CD14-positive monocyte (primary cell): ENCODE results near the gene PPFIBP1. TPM values are rescaled to one million over a fixed set of nuclear protein-coding genes. Genes with fewer than 3 reads are reported as not detected.

Source experiments
- DNase-seq, 3 donors: peaks; one replicate each; pipeline ENCODE4 v3.0.0-alpha.2; 2011 to 2022
- H2AFZ ChIP-seq: 2 replicates; pipeline ENCODE4 v1.6.0; 2012; ENCODE audit warnings: mild to moderate bottlenecking, low read depth, low read length, inconsistent platforms; ENCODE audit not compliant: insufficient read depth, poor library complexity, severe bottlenecking
- H3K27ac ChIP-seq, 2 donors: 1 replicate in 1 of 2; 2 replicates in 1 of 2; pipeline ENCODE4 v1.5.1; 2012 to 2013; ENCODE audit warnings: low read length in 2 of 2, control low read depth in 1 of 2, inconsistent platforms in 1 of 2, low read depth in 1 of 2, mild to moderate bottlenecking in 1 of 2
- H3K27me3 ChIP-seq, 2 donors: one replicate each; pipeline versions ENCODE4 v1.6.0 to v1.6.1; 2011 to 2013; ENCODE audit warnings: low read length in 2 of 2; ENCODE audit not compliant: control insufficient read depth in 2 of 2, insufficient read depth in 2 of 2
- H3K36me3 ChIP-seq, 2 donors: replicated peaks in 1 of 2; 1 replicate in 1 of 2; 2 replicates in 1 of 2; pipeline versions ENCODE4 v1.5.1 to v1.6.1; 2012 to 2013; ENCODE audit warnings: low read length in 2 of 2, control low read depth in 1 of 2, inconsistent platforms in 1 of 2, mild to moderate bottlenecking in 1 of 2; ENCODE audit not compliant: insufficient read depth in 2 of 2, control insufficient read depth in 1 of 2
- H3K4me1 ChIP-seq, 2 donors: 1 replicate in 1 of 2; 2 replicates in 1 of 2; pipeline versions ENCODE4 v1.5.1 to v1.6.1; 2012 to 2013; ENCODE audit warnings: low read length in 2 of 2, control low read depth in 1 of 2, inconsistent platforms in 1 of 2, mild to moderate bottlenecking in 1 of 2, moderate library complexity in 1 of 2; ENCODE audit not compliant: insufficient read depth in 2 of 2, control insufficient read depth in 1 of 2
- H3K4me2 ChIP-seq: replicated peaks from 2 replicates; pipeline ENCODE3; 2012; ENCODE audit warnings: low read length, moderate library complexity, mild to moderate bottlenecking; ENCODE audit not compliant: poor library complexity, severe bottlenecking; ENCODE audit errors: extremely low read depth
- H3K4me3 ChIP-seq, 3 experiments: fragments of 200-600 bp in 1 of 3; sonication (generic) in 1 of 3; replicated peaks in 1 of 3; 1 replicate in 2 of 3; 2 replicates in 1 of 3; pipeline ENCODE4 v1.5.1; 2011 to 2013; ENCODE audit warnings: low read length in 3 of 3, mild to moderate bottlenecking in 3 of 3, control low read depth in 2 of 3, low read depth in 2 of 3, inconsistent platforms in 1 of 3, moderate library complexity in 1 of 3
- H3K79me2 ChIP-seq: 2 replicates; pipeline ENCODE4 v1.6.0; 2012; ENCODE audit warnings: mild to moderate bottlenecking, control low read depth, inconsistent platforms, low read length, moderate library complexity; ENCODE audit not compliant: insufficient read depth
- H3K9ac ChIP-seq: 2 replicates; pipeline ENCODE4 v1.6.0; 2017; ENCODE audit warnings: low read length, mild to moderate bottlenecking; ENCODE audit not compliant: insufficient read depth, poor library complexity, severe bottlenecking
- H3K9me3 ChIP-seq, 2 donors: replicated peaks in 1 of 2; 1 replicate in 1 of 2; 2 replicates in 1 of 2; pipeline versions ENCODE4 v1.5.1 to v1.6.1; 2012 to 2013; ENCODE audit warnings: low read length in 2 of 2, control low read depth in 1 of 2; ENCODE audit not compliant: control insufficient read depth in 1 of 2, insufficient read depth in 1 of 2
- H4K20me1 ChIP-seq: 2 replicates; pipeline ENCODE4 v1.6.0; 2012; ENCODE audit warnings: mild to moderate bottlenecking, low read length, control low read depth, moderate library complexity; ENCODE audit not compliant: insufficient read depth
- H3K27ac Mint-ChIP-seq, 7 donors: one replicate each; pipeline ENCODE4 v1.8.0; 2020; ENCODE audit warnings: mild to moderate bottlenecking in 7 of 7, mixed read lengths in 7 of 7, moderate library complexity in 6 of 7, inconsistent platforms in 2 of 7
- H3K27me3 Mint-ChIP-seq, 3 donors: one replicate each; pipeline ENCODE4 v1.8.0; 2021 to 2022; ENCODE audit warnings: low read depth in 3 of 3, mild to moderate bottlenecking in 3 of 3, mixed read lengths in 3 of 3, moderate library complexity in 3 of 3, inconsistent platforms in 1 of 3
- H3K36me3 Mint-ChIP-seq, 2 donors: one replicate each; pipeline ENCODE4 v1.8.0; 2020; ENCODE audit warnings: mixed read lengths in 2 of 2, inconsistent platforms in 1 of 2, mild to moderate bottlenecking in 1 of 2
- H3K4me1 Mint-ChIP-seq: one replicate; pipeline ENCODE4 v1.8.0; 2020; ENCODE audit warnings: mild to moderate bottlenecking, mixed read lengths
- H3K4me3 Mint-ChIP-seq, 2 donors: one replicate each; pipeline ENCODE4 v1.8.0; 2020; ENCODE audit warnings: mild to moderate bottlenecking in 2 of 2, mixed read lengths in 2 of 2, moderate library complexity in 1 of 2
- H3K9me3 Mint-ChIP-seq, 7 donors: one replicate each; pipeline ENCODE4 v1.8.0; 2020 to 2022; ENCODE audit warnings: mixed read lengths in 7 of 7, mild to moderate bottlenecking in 6 of 7, moderate library complexity in 6 of 7, inconsistent platforms in 2 of 7
- WGBS: methylation state at CpG from one replicate; pipeline ENCODE4 v1.1.5; 2013; ENCODE audit warnings: missing lambda C conversion rate; ENCODE audit not compliant: insufficient coverage; 5-methylcytosine and 5-hydroxymethylcytosine counted together
- intact Hi-C, 2 donors: fragments of 100-400 bp; cut with micrococcal nuclease; formaldehyde crosslinking; loops; one replicate each; pipeline versions ENCODE4 v1.15.0 to v1.15.1; 2023
- polyA plus RNA-seq, 3 donors: library from polyadenylated mRNA; depleted of rRNA in 1 of 3; unstranded in 2 of 3; stranded (reverse) in 1 of 3; fragments of 300-500 nt in 2 of 3; fragments of >200 nt in 1 of 3; fragmentation: Illumina TruSeq in 2 of 3; gene quantifications; 1 replicate in 2 of 3; 2 replicates in 1 of 3; pipeline ENCODE4 v1.2.3, GENCODE V29; 2012 to 2021
- TF ChIP-seq, protein P1 (sequence below): fragments of 200-600 bp; IDR thresholded peaks from one replicate; pipeline ENCODE4 v1.8.0; 2022; ENCODE audit warnings: antibody characterized with exemption, mild to moderate bottlenecking

Gene PPFIBP1
- polyA plus RNA-seq, 3 donors = 0.25 to 0.79 (median 0.53) TPM

DNA sequence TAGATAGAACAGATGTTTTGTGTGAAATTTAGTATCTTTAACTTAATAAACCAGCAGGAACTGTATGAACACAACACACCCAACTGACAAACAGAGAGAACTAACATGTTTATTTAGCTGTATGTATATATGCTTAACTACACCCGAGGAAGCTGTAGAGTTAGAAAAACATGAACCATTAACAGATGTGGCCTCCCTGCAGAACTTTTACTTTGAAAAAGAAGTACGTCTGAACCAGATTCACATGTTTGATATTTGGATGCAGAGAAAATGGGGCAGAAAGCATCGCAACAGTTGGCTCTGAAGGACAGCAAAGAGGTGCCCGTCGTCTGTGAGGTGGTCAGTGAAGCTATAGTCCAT lies 172.3 kb downstream of the PPFIBP1 start, which contains the start of gene REP15:
TSS of gene REP15 (plus strand) at position 155 of the 360 bp plus-strand sequence. CDS start at position 271, 116 bp downstream.
- no peaks in the 10 kb centered on the region for H3K9me3 Mint-ChIP-seq
- Histone ChIP-seq H3K9me3 (no peaks in the 10 kb centered on the region), H3K27ac (no peak within 1 kb of the TSS), H3K4me2 (no peak within 1 kb of the TSS), H2AFZ (no peak within 1 kb of the TSS), H3K27me3 (no peaks in the 10 kb centered on the region), H3K79me2 (no peaks in the 10 kb centered on the region), H3K36me3 (no peaks in the 10 kb centered on the region), H3K4me1 (no peaks in the 10 kb centered on the region), H3K9ac (no peak within 1 kb of the TSS), H4K20me1 (no peaks in the 10 kb centered on the region), H3K4me3 (no peak within 1 kb of the TSS)
- DNase-seq = no peak
- H3K36me3 Mint-ChIP-seq = no peaks in the 10 kb centered on the region
- H3K4me3 Mint-ChIP-seq = no peak within 1 kb of the TSS
- no peaks in the 10 kb centered on the region for H3K4me1 Mint-ChIP-seq
- TF ChIP-seq, protein P1, sequence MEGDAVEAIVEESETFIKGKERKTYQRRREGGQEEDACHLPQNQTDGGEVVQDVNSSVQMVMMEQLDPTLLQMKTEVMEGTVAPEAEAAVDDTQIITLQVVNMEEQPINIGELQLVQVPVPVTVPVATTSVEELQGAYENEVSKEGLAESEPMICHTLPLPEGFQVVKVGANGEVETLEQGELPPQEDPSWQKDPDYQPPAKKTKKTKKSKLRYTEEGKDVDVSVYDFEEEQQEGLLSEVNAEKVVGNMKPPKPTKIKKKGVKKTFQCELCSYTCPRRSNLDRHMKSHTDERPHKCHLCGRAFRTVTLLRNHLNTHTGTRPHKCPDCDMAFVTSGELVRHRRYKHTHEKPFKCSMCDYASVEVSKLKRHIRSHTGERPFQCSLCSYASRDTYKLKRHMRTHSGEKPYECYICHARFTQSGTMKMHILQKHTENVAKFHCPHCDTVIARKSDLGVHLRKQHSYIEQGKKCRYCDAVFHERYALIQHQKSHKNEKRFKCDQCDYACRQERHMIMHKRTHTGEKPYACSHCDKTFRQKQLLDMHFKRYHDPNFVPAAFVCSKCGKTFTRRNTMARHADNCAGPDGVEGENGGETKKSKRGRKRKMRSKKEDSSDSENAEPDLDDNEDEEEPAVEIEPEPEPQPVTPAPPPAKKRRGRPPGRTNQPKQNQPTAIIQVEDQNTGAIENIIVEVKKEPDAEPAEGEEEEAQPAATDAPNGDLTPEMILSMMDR = no peak
- intact Hi-C loops = no loop called here
- H3K27ac Mint-ChIP-seq = peak within 1 kb of the TSS in 1 of 7 donors; percentile 7
- 82% methylated on average over 3 of the region's 5 CpGs for WGBS
- peaks cover 0 to 4% (median 0%) of the 10 kb centered on the region in 3 donors for H3K27me3 Mint-ChIP-seq

DNA sequence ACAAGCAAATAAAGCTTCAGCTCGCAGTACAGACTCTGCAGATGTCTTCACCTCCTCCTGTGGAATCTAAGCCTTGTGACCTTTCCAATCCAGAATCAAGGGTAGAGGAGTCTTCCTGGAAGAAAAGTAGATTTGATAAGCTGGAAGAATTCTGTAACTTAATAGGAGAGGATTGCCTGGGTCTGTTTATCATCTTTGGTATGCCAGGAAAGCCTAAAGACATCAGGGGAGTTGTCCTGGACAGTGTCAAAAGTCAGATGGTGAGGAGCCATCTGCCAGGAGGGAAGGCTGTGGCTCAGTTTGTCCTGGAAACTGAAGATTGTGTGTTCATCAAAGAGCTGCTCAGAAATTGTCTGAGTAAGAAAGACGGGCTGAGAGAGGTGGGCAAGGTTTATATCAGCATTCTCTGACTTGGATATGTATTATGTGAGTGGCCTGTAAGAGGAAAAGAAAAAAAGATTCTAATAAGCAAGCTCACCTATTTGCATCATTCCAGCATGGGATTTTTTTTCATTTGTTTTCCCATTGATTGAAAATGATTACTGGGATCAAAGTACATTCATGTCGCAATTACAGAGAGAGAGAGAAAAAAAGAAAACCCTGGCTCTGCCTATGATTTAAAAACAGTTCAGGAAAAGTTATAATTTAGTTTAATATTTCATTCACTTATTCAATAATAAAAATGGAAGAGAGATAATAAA lies 173.0 kb downstream of the PPFIBP1 start:
- H3K4me3 ChIP-seq = no peak overlapping the region
- no peaks in the 10 kb centered on the region for H3K27me3 ChIP-seq
- peak overlapping the region in 1 of 7 donors; percentile 7 for H3K27ac Mint-ChIP-seq
- H3K79me2 ChIP-seq = no peaks in the 10 kb centered on the region
- no peaks in the 10 kb centered on the region for H4K20me1 ChIP-seq
- H3K27ac ChIP-seq = no peak overlapping the region
- H3K4me2 ChIP-seq = no peak overlapping the region
- H3K9ac ChIP-seq = no peak overlapping the region
- no peaks in the 10 kb centered on the region for H3K36me3 Mint-ChIP-seq
- H3K9me3 Mint-ChIP-seq = no peaks in the 10 kb centered on the region
- intact Hi-C loops = no loop called here
- WGBS = 100% methylated on average over 2 of the region's 3 CpGs
- TF ChIP-seq, protein P1 = no peak
- H3K4me3 Mint-ChIP-seq = no peak overlapping the region
- H3K36me3 ChIP-seq = no peaks in the 10 kb centered on the region
- peaks cover 0 to 4% (median 0%) of the 10 kb centered on the region in 3 donors for H3K27me3 Mint-ChIP-seq
- no peak overlapping the region for H2AFZ ChIP-seq
- no peaks in the 10 kb centered on the region for H3K9me3 ChIP-seq
- DNase-seq = no peak
- H3K4me1 Mint-ChIP-seq = no peaks in the 10 kb centered on the region
- no peaks in the 10 kb centered on the region for H3K4me1 ChIP-seq
